ENCODE results near the gene GHRHR. TPM values are rescaled to one million over a fixed set of nuclear protein-coding genes. Genes with fewer than 3 reads are reported as not detected.

GHRHR gene
- total RNA-seq, 2 experiments from 2014 or later: not detected

- no peaks in the 10 kb centered on the region for H3K36me3 Mint-ChIP-seq (ENCODE audit: low read depth)
- CTCF ChIA-PET: interaction anchor here (1.3 kb wide), 1 partner anchor 13 kb away, joined by 4 read pairs; no protein-coding TSS in a partner anchor
- no peak for DNase-seq
- no peaks in the 10 kb centered on the region for H3K9me3 Mint-ChIP-seq (ENCODE audit: low read depth)
- POLR2A ChIA-PET: no interaction called here
- intact Hi-C loops (cut with DNase I, micrococcal nuclease): no loop called here
- H3K27ac Mint-ChIP-seq: no peak overlapping the region
- no peaks in the 10 kb centered on the region for H3K4me1 Mint-ChIP-seq
- no peak for ATAC-seq
- H3K4me3 Mint-ChIP-seq: no peak overlapping the region
- H3K27me3 Mint-ChIP-seq: peaks cover 2% of the 10 kb centered on the region
Measured at GRCh38 chr7:30997316-30997715, 33.6 kb downstream of the GHRHR start.

DNA sequence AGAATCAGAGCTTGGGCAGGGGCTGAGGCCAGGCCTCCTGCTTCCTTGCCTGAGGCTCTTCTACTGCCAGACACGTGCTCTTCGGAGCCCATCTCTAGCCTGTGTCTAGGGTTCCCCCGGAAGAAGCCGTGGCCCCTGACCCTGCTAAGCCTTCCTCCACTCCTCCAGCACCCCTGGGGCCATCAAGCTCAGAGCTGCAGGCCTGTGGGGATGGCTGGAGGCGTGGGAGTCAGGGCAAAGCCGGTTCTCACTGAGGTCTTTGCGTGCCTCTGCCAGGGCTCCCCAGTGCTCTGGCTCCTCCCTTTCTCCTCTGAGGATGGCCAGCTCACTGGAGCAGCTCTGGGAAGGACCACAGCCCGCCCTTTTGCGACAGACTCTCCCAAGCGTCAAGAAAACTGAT is 34.4 kb downstream of the GHRHR start:
- Mint-ChIP-seq H3K36me3 (ENCODE audit: low read depth) (no peaks in the 10 kb centered on the region), H3K4me1 (no peaks in the 10 kb centered on the region), H3K9me3 (ENCODE audit: low read depth) (no peaks in the 10 kb centered on the region), H3K4me3 (no peak overlapping the region), H3K27me3 (peaks cover 2% of the 10 kb centered on the region), H3K27ac (no peak overlapping the region)
- CTCF ChIA-PET: interaction anchor here (0.8 kb wide), 1 partner anchor 15 kb away, joined by 3 read pairs; no protein-coding TSS in a partner anchor
- POLR2A ChIA-PET: no interaction called here
- intact Hi-C loops (cut with DNase I, micrococcal nuclease): no loop called here
- DNase-seq (no peak), ATAC-seq (no peak)

GRCh38 chr7:31000161-31000693 is 36.5 kb downstream of the GHRHR start:
- ChIA-PET CTCF (interaction anchor here (1.4 kb wide), 2 partner anchors 16 to 17 kb away, joined by 3 read pairs; no protein-coding TSS in a partner anchor), POLR2A (no interaction called here)
- H3K27me3 Mint-ChIP-seq: peaks cover 4% of the 10 kb centered on the region
- ATAC-seq (no peak), DNase-seq (no peak)
- H3K9me3 Mint-ChIP-seq (ENCODE audit: low read depth): no peaks in the 10 kb centered on the region
- no peaks in the 10 kb centered on the region for H3K36me3 Mint-ChIP-seq (ENCODE audit: low read depth)
- no peak overlapping the region for H3K27ac Mint-ChIP-seq
- no peaks in the 10 kb centered on the region for H3K4me1 Mint-ChIP-seq
- intact Hi-C loops (cut with DNase I, micrococcal nuclease): no loop called here
- H3K4me3 Mint-ChIP-seq: no peak overlapping the region

- Mint-ChIP-seq H3K36me3 (ENCODE audit: low read depth) (no peaks in the 10 kb centered on the region), H3K4me1 (no peaks in the 10 kb centered on the region), H3K27me3 (peaks cover 4% of the 10 kb centered on the region), H3K9me3 (ENCODE audit: low read depth) (no peaks in the 10 kb centered on the region), H3K4me3 (no peak overlapping the region), H3K27ac (no peak overlapping the region)
- intact Hi-C loops (cut with DNase I, micrococcal nuclease): no loop called here
- DNase-seq: no peak
- ChIA-PET CTCF (interaction anchor here (1.4 kb wide), 1 partner anchor 18 kb away, joined by 3 read pairs; no protein-coding TSS in a partner anchor), POLR2A (no interaction called here)
- no peak for ATAC-seq
Measured at GRCh38 chr7:31000779-31001178, 37.0 kb downstream of the GHRHR start.

DNA sequence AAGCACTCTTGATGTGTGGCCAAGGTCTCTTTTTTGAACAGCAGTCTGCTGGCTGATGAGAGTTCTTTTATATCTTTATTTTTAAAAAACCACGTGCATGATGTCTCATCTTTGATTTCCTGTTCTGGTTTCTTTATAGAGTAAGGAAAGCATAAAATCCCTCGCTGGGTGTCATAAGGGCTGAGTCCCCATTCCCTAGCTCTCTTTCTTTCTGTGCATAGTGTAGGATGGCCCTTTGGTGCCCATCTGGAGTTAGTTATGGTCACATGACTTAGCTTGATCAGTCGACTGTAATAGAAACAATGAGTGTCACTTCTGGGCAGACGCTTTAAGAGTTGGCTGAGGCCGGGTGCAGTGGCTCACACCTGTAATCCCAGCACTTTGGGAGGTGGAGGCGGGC is 38.5 kb downstream of the GHRHR start:
- H3K36me3 Mint-ChIP-seq (ENCODE audit: low read depth): no peaks in the 10 kb centered on the region
- ChIA-PET CTCF (interaction anchor here (0.7 kb wide), 2 partner anchors 24 to 474 kb away, joined by 3 read pairs; no protein-coding TSS in a partner anchor), POLR2A (no interaction called here)
- intact Hi-C loops (cut with DNase I, micrococcal nuclease): no loop called here
- H3K27me3 Mint-ChIP-seq: peaks cover 6% of the 10 kb centered on the region
- H3K4me3 Mint-ChIP-seq: no peak overlapping the region
- DNase-seq (no peak), ATAC-seq (no peak)
- H3K9me3 Mint-ChIP-seq (ENCODE audit: low read depth): no peaks in the 10 kb centered on the region
- H3K27ac Mint-ChIP-seq: no peak overlapping the region
- H3K4me1 Mint-ChIP-seq: no peaks in the 10 kb centered on the region

- Mint-ChIP-seq H3K27me3 (peaks cover 6% of the 10 kb centered on the region), H3K4me1 (no peaks in the 10 kb centered on the region), H3K4me3 (no peak overlapping the region), H3K9me3 (ENCODE audit: low read depth) (no peaks in the 10 kb centered on the region), H3K36me3 (ENCODE audit: low read depth) (no peaks in the 10 kb centered on the region), H3K27ac (no peak overlapping the region)
- DNase-seq (no peak), ATAC-seq (no peak)
- intact Hi-C loops (cut with DNase I, micrococcal nuclease): no loop called here
- POLR2A ChIA-PET: no interaction called here
- CTCF ChIA-PET: no interaction called here
Measured at GRCh38 chr7:31003097-31003496, 39.3 kb downstream of the GHRHR start.

DNA sequence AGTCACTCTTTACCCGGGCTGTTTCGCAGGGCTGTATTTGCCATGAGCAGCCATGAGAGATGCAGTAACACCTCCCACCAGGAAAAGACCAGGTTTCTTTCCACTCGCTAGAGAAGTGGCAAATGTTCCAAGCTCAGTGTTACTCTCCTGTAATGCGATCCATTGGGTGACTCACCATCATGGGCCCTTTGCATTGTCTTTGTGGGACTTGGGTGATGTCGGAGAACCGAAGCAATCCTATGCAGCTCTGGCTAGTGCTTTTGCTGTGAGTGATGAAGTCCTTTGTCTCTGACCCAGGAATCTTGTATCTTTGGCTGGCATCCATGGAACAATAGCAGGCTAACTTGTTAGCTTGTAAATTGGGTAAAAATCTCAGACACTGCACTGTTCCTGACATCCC is 40.0 kb downstream of the GHRHR start:
- H3K4me1 Mint-ChIP-seq: no peaks in the 10 kb centered on the region
- ChIA-PET CTCF (no interaction called here), POLR2A (no interaction called here)
- no peak overlapping the region for H3K4me3 Mint-ChIP-seq
- DNase-seq (no peak), ATAC-seq (no peak)
- H3K27me3 Mint-ChIP-seq: peaks cover 8% of the 10 kb centered on the region
- intact Hi-C loops (cut with DNase I, micrococcal nuclease): no loop called here
- no peaks in the 10 kb centered on the region for H3K36me3 Mint-ChIP-seq (ENCODE audit: low read depth)
- no peak overlapping the region for H3K27ac Mint-ChIP-seq
- H3K9me3 Mint-ChIP-seq (ENCODE audit: low read depth): no peaks in the 10 kb centered on the region

DNA sequence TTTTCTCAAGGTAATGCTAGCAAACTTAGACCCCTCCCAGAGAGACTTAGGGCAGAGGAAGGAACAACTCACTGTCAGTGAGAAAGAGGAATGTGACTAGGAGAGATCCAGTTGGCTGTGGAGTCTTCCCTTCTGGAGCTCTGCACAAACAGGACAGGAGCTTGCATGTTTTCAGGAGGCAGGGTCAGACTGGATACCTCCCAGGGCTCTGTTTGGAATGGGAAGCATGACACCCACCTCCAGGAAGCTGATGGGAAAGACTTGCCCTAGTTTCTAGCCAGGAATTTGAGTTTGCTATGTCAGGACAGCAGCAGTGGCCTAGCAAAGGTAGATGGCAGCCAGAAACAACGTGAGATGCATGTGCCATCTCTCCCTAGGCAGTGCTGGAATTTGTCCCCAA is 40.6 kb downstream of the GHRHR start:
- ChIA-PET POLR2A (no interaction called here), CTCF (no interaction called here)
- Mint-ChIP-seq H3K9me3 (ENCODE audit: low read depth) (no peaks in the 10 kb centered on the region), H3K36me3 (ENCODE audit: low read depth) (no peaks in the 10 kb centered on the region), H3K4me3 (no peak overlapping the region), H3K4me1 (no peaks in the 10 kb centered on the region), H3K27me3 (peaks cover 8% of the 10 kb centered on the region), H3K27ac (no peak overlapping the region)
- ATAC-seq: no peak
- no peak for DNase-seq
- intact Hi-C loops (cut with DNase I, micrococcal nuclease): no loop called here

GRCh38 chr7:31006857-31007256 is 43.1 kb downstream of the GHRHR start:
- ChIA-PET CTCF (interaction anchor here (1.7 kb wide), 1 partner anchor 23 kb away, joined by 4 read pairs; no protein-coding TSS in a partner anchor), POLR2A (no interaction called here)
- DNase-seq (no peak), ATAC-seq (no peak)
- Mint-ChIP-seq H3K27ac (no peak overlapping the region), H3K4me3 (no peak overlapping the region), H3K9me3 (ENCODE audit: low read depth) (no peaks in the 10 kb centered on the region), H3K27me3 (peaks cover 11% of the 10 kb centered on the region), H3K36me3 (ENCODE audit: low read depth) (no peaks in the 10 kb centered on the region), H3K4me1 (no peaks in the 10 kb centered on the region)
- intact Hi-C loops (cut with DNase I, micrococcal nuclease): no loop called here

GRCh38 chr7:31007634-31008033 is 43.9 kb downstream of the GHRHR start:
- H3K36me3 Mint-ChIP-seq (ENCODE audit: low read depth): no peaks in the 10 kb centered on the region
- no peaks in the 10 kb centered on the region for H3K4me1 Mint-ChIP-seq
- H3K27ac Mint-ChIP-seq: no peak overlapping the region
- peaks cover 11% of the 10 kb centered on the region for H3K27me3 Mint-ChIP-seq
- intact Hi-C loops (cut with DNase I, micrococcal nuclease): no loop called here
- H3K9me3 Mint-ChIP-seq (ENCODE audit: low read depth): no peaks in the 10 kb centered on the region
- H3K4me3 Mint-ChIP-seq: no peak overlapping the region
- ChIA-PET CTCF (interaction anchor here (1.7 kb wide), 1 partner anchor 24 kb away, joined by 4 read pairs; no protein-coding TSS in a partner anchor), POLR2A (no interaction called here)
- DNase-seq (no peak), ATAC-seq (no peak)

DNA sequence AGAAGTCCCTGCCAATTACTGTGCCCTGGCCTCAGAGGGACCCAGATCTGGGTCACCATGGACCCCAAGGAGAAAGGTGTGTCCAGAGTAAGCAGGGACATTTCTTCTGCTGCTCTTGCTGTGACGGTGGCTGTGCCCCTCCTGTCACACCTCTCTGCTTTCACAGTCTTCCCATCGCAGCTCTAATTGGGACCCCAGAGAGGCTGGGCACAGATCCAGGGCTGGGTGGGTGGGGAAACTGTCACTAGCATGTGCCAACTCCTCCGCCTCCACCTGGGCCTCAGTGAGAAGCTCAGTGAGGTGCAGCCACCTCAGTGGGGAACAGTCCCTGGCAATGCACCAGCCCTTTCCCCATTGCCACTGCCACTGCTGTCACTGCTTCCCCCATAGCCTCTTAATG is 51.1 kb downstream of the GHRHR start:
- ChIA-PET POLR2A (no interaction called here), CTCF (interaction anchor here (1.0 kb wide), 1 partner anchor 10 kb away, joined by 3 read pairs; no protein-coding TSS in a partner anchor)
- Mint-ChIP-seq H3K27me3 (peaks cover 19% of the 10 kb centered on the region), H3K9me3 (ENCODE audit: low read depth) (no peaks in the 10 kb centered on the region), H3K4me3 (no peak overlapping the region), H3K4me1 (peaks cover 4% of the 10 kb centered on the region), H3K36me3 (ENCODE audit: low read depth) (no peaks in the 10 kb centered on the region), H3K27ac (no peak overlapping the region)
- ATAC-seq (no peak), DNase-seq (no peak)
- intact Hi-C loops (cut with DNase I, micrococcal nuclease): no loop called here

DNA sequence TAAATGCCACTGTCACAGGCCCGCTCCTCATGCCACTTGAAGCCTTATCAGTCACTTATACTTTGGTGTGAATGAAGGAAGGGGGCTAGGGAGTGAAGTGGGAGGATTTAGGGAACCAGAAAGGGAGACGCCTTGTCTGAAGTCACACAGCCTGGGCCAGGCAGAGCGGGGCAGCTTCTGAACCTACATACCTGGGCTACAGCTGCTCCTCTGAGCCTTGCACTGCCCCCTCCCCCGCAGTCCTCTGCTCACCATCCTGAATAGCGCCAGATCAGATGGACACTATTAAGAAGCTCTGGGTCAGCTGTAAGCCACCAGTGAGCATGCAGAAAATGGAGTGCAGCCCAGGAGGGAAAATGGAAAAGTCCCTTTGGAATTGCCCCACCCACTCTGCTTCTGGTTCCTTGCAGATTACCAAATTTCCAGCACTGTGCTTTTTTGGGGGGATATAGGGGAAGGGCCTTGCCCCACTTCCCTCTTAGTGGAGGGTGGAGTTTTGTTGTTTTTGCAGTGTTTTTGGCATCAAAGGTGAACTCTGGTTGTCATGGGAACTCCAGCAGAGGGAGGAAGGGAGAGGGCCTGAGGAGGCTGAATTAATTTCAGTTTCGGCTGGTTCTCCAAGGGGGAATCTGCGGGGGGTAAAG is 53.4 kb downstream of the GHRHR start:
- no peaks in the 10 kb centered on the region for H3K36me3 Mint-ChIP-seq (ENCODE audit: low read depth)
- DNase-seq (no peak), ATAC-seq (no peak)
- peaks cover 6% of the 10 kb centered on the region for H3K4me1 Mint-ChIP-seq
- peaks cover 13% of the 10 kb centered on the region for H3K27me3 Mint-ChIP-seq
- H3K4me3 Mint-ChIP-seq: no peak overlapping the region
- POLR2A ChIA-PET: no interaction called here
- H3K9me3 Mint-ChIP-seq (ENCODE audit: low read depth): no peaks in the 10 kb centered on the region
- intact Hi-C loops (cut with DNase I, micrococcal nuclease): no loop called here
- CTCF ChIA-PET: interaction anchor here (1.6 kb wide), 1 partner anchor 34 kb away, joined by 6 read pairs; no protein-coding TSS in a partner anchor
- H3K27ac Mint-ChIP-seq: no peak overlapping the region

Measured in activated CD4-positive, alpha-beta T cell treated with anti-CD3 and anti-CD28 coated beads for 36 hours (primary cell).